ENCODE results near the gene NCOA7.

The NCOA7 gene

GRCh38 chr6:125815080-125815910 is 24.5 kb downstream of the NCOA7 start:
- no peak for DNase-seq

GRCh38 chr6:125816828-125817280 is 26.1 kb downstream of the NCOA7 start:
- no peak for DNase-seq

GRCh38 chr6:125818225-125818657 is 27.5 kb downstream of the NCOA7 start:
- DNase-seq: no peak

GRCh38 chr6:125818772-125819260 is 28.1 kb downstream of the NCOA7 start:
- DNase-seq: no peak

GRCh38 chr6:125819535-125820326 is 29.0 kb downstream of the NCOA7 start:
- DNase-seq: no peak

GRCh38 chr6:125821825-125822281 is 31.1 kb downstream of the NCOA7 start:
- DNase-seq: no peak

GRCh38 chr6:125823180-125823579 is 32.4 kb downstream of the NCOA7 start:
- no peak for DNase-seq

GRCh38 chr6:125824946-125825771 is 34.4 kb downstream of the NCOA7 start:
- DNase-seq: no peak

- DNase-seq: no peak
These were observed 36.1 kb downstream of the NCOA7 start for GRCh38 chr6:125826695-125827463.

GRCh38 chr6:125827788-125828320 is 37.1 kb downstream of the NCOA7 start:
- DNase-seq: no peak

GRCh38 chr6:125828476-125829039 is 37.8 kb downstream of the NCOA7 start:
- no peak for DNase-seq

- DNase-seq: no peak
These were observed 38.7 kb downstream of the NCOA7 start for GRCh38 chr6:125829433-125829832.

- DNase-seq: no peak
These were observed 40.9 kb downstream of the NCOA7 start for GRCh38 chr6:125831659-125832058.

GRCh38 chr6:125832391-125833117 is 41.8 kb downstream of the NCOA7 start:
- DNase-seq: no peak

- DNase-seq: no peak
These were observed 43.6 kb downstream of the NCOA7 start for GRCh38 chr6:125834348-125834747.

- DNase-seq: no peak
These were observed 44.5 kb downstream of the NCOA7 start for GRCh38 chr6:125835221-125835744.

GRCh38 chr6:125836466-125836865 is 45.7 kb downstream of the NCOA7 start:
- DNase-seq: no peak

- DNase-seq: no peak
These were observed 48.7 kb downstream of the NCOA7 start for GRCh38 chr6:125839471-125839870.

- no peak for DNase-seq
These were observed 49.1 kb downstream of the NCOA7 start for GRCh38 chr6:125839879-125840278.

GRCh38 chr6:125841356-125842090 is 50.8 kb downstream of the NCOA7 start:
- DNase-seq: no peak

All from NCI-H524 (cell line).